HCT116 (cell line): Measurements from ENCODE around the gene NNT. TPM values are rescaled to one million over a fixed set of nuclear protein-coding genes. Genes with fewer than 3 reads are reported as not detected.

Source experiments
- total RNA-seq: library from RNA; stranded (reverse); gene quantifications from one replicate; pipeline ENCODE4 v1.2.1, GENCODE V29; 2021; ENCODE audit not compliant: unreplicated experiment

Gene NNT
- total RNA-seq, 1 experiment from 2014 or later, result 0.32 TPM

Other genes with a start within 250 kb of the NNT start
- gene CCL28, start 190.8 kb upstream of the NNT start, total RNA-seq, result 0.25 TPM
- gene TMEM267, start 119.3 kb upstream of the NNT start, total RNA-seq, result 17.5 TPM
- gene C5orf34, start 88.0 kb upstream of the NNT start, total RNA-seq, result 4.8 TPM
- 83.8 TPM for gene PAIP1, start 46.1 kb upstream of the NNT start, total RNA-seq